ENCODE results near the gene LOXHD1. TPM values are rescaled to one million over a fixed set of nuclear protein-coding genes. Genes with fewer than 3 reads are reported as not detected.

The LOXHD1 gene
- total and polyA plus RNA-seq, 8 donors: 0.12 to 0.46 (median 0.15) TPM; not detected in 2

DNA sequence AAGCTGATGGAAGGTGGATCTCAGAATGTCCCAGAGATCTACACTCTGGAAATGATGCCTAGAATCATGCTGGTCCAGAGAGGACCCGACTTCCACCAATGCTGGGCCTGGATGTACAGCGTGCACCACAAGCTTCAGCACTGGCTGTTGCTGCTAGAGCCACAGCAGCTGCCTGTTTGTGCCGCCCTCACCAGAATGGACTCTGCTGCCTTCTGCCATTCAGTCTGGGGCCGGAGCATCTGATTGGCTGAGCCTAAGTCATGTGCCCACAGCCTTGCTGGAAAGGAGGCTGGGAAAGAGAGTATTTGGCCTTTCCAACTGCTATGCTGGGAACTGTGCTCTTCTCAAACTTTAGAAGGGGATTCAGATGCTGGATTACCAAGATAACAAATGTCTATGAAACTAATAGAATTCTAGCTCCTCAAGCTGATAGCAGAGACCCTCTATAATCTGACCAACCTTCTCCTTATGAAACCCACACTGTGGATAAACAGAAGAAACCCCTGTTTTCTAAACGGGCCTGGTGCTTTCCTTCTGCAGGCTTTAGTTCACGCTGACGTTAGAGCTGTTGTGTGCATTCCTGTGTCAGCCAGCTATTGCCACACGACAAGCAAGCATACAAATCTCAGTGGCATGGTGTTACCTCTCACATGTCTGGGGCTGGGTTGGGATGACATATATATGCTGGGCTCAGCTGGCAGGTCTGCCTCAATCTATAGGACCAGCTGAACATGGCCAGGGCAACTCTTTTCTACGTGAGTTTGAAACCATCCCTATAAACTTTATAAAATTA lies 4.1 kb upstream of the LOXHD1 start:
- TF ChIP-seq CTCF (IDR thresholded peaks at IDR 0.05): no peak
- H3K9me3 ChIP-seq: no peaks in the 10 kb centered on the region
- no peak for FAIRE-seq
- 48 to 62% methylated on average over 9 of the region's 9 CpGs for WGBS, 2 donors
- intact Hi-C loops (cut with DNase I): no loop called here
- H3K27me3 ChIP-seq: no peaks in the 10 kb centered on the region
- DNase-seq: no peak
- H3K36me3 ChIP-seq: no peaks in the 10 kb centered on the region
- H3K4me1 ChIP-seq: no peaks in the 10 kb centered on the region
- no peak overlapping the region for H3K4me3 ChIP-seq
- peak in 2 of 4 donors; percentile 23 to 30 for ATAC-seq
- H3K27ac ChIP-seq: no peak overlapping the region

DNA sequence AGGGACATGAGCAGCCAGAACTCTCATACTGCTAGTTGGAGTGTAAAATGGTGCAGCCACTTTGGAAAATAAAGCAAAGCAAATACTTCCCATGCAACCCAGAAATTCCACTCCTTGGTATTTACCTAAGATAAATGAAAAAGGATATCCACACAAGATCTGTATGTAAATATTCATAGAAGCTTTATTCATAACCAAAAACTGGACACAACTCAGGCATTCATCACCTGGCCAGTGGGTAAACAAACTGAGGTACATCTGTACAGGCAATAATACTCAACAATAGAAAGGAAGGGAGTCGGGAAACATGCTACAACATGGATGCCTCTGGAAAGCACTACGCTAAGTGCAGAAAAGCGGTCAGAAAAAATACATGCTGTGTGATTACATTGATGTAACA lies 2.5 kb upstream of the LOXHD1 start:
- no peaks in the 10 kb centered on the region for H3K36me3 ChIP-seq
- intact Hi-C loops (cut with DNase I): loop anchor here in 2 of 3 donors (10.0 kb wide), 2 partner anchors 375 to 505 kb away; no protein-coding TSS in a partner anchor
- WGBS, 2 donors: 68 to 77% methylated on average over 3 of the region's 3 CpGs

DNA sequence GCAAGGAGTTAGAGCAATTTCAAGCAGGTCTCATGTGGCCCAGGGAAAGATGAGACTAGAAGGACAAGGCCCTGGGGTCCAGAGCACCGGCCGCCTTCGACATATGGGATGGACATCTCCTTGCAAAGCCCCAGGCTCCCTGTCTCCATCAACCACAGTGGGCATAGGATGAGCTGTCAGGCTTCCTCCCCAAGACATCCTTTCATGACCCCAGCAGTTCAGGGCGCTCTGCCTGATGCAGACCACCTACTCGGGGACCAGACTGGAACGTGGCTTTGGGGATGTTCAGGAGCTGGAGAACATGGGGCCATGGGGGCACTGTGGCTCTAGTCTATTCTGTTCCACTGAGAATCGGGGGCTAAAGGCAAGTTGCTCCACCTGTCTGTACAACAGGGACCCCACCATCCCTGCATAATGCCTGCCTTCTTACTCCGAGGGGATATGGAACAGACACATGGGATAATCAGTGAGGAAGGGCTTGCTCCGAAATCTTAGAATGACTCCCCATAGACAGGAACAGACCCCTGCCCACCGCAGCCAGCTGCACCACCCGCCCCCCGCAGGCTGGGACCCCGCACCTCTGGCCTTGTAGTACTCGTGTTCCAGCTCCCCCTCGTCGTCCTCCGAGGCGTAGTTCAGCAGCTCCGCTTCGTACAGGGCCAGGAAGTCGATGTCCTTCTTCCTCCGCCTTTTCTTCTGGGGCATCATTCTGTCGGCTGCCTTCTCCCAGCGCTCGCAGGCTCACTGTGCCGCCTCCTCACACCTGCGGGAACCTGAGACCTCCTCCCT lies 500 bp downstream of the LOXHD1 start:
- FAIRE-seq (no peak), DNase-seq (peak in 1 of 6 donors; percentile 50), ATAC-seq (no peak)
- Histone ChIP-seq H3K36me3 (no peaks in the 10 kb centered on the region), H3K27ac (no peak overlapping the region), H3K9me3 (no peaks in the 10 kb centered on the region), H3K4me1 (no peaks in the 10 kb centered on the region), H3K4me3 (no peak overlapping the region), H3K27me3 (no peaks in the 10 kb centered on the region)
- TF ChIP-seq CTCF (IDR thresholded peaks at IDR 0.05): no peak
- intact Hi-C loops (cut with DNase I): loop anchor here in 2 of 3 donors (10.0 kb wide), 2 partner anchors 372 to 502 kb away; no protein-coding TSS in a partner anchor
- 56 to 65% methylated on average over 26 to 27 of the region's 27 CpGs for WGBS, 2 donors

More for the DNA sequence above, 2.5 kb upstream of the LOXHD1 start:
- H3K27me3 ChIP-seq: no peaks in the 10 kb centered on the region
- H3K4me1 ChIP-seq: no peaks in the 10 kb centered on the region
- no peak overlapping the region for H3K27ac ChIP-seq
- FAIRE-seq (no peak), DNase-seq (no peak), ATAC-seq (no peak)
- no peaks in the 10 kb centered on the region for H3K9me3 ChIP-seq
- no peak for TF ChIP-seq CTCF (IDR thresholded peaks at IDR 0.05)
- no peak overlapping the region for H3K4me3 ChIP-seq

DNA sequence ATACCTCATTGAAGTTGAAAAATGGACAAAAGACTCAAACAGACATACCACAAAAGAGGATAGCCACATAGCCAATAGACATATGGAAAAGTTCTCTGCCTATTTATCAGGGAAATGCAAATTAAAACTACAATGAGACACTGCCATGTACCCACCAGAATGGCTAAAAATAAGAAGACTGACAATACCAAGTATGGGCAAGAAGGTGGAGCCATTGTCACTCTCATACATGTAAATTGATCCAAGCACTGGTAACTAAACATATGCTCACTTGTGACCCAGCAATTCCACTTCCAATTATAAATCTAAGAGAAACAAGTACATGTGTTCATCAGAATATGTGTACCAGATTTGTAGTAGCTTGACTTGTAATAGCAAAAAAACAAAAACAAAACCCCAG lies 4.6 kb downstream of the LOXHD1 start:
- Histone ChIP-seq H3K4me1 (no peaks in the 10 kb centered on the region), H3K27me3 (no peaks in the 10 kb centered on the region), H3K36me3 (no peaks in the 10 kb centered on the region), H3K4me3 (no peak overlapping the region), H3K9me3 (no peaks in the 10 kb centered on the region), H3K27ac (no peak overlapping the region)
- TF ChIP-seq CTCF (IDR thresholded peaks at IDR 0.05): no peak
- FAIRE-seq (no peak), DNase-seq (no peak), ATAC-seq (no peak)
- intact Hi-C loops (cut with DNase I): loop anchor here in 2 of 3 donors (5.0 to 10.0 kb wide), 3 partner anchors 368 to 500 kb away; no protein-coding TSS in a partner anchor

All from pancreas (tissue), 10 donors.